HG03457 (cell line): ENCODE data around the gene LPP.

Experiments used
- ATAC-seq: cut with Tn5 transposase; IDR thresholded peaks from one replicate; pipeline ENCODE4 v1.9.1; 2021; ENCODE audit warnings: moderate number of reproducible peaks; ENCODE audit not compliant: unreplicated experiment

The LPP gene

DNA sequence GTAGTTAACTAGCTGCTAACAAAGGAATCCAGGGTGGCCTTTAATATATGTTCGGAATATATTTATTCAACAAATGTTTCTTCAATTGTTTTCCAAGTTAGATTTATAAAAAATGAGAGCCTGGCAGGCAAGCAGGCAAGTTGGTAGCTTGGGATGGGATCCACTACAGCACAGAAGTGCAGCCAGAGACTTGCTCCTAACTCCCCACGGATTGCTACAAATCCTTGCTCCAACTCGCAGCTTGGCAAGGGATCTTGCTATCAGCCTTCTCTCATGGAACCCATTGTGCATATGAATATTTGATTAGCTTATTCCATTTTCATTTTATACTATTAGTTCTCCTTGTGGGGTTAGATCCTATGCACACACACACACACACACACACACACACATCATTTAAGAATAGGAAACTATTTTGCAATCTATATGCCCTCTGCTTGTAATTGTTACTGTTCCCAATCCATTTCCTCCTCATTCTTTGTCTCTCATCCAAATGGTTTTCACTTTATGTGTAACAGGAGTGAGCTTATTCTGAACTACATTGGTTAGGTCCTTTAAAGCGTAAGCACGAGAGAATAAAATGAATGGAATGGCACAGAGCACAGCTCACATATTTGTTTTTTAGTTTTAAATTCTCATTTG lies 505.6 kb downstream of the LPP start:
- no peak for ATAC-seq

DNA sequence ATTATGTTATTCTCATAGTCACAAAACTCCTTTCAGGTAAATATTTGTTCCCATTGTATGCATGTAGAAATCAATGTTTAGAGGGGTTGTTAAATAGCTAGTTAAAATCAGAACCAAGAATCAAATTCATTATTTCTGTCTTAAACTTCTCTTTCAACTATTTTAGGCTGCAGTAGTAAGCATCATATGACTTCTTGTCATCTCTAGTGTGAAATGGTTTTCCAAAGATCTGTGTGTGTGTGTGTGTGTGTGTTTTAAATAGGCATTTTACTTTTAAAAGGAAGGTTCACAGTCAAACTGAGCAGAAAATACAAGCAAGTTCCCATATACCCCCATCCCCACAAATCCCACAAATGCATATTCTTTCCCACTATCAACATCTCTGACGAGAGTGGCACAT lies 506.5 kb downstream of the LPP start:
- ATAC-seq = no peak

DNA sequence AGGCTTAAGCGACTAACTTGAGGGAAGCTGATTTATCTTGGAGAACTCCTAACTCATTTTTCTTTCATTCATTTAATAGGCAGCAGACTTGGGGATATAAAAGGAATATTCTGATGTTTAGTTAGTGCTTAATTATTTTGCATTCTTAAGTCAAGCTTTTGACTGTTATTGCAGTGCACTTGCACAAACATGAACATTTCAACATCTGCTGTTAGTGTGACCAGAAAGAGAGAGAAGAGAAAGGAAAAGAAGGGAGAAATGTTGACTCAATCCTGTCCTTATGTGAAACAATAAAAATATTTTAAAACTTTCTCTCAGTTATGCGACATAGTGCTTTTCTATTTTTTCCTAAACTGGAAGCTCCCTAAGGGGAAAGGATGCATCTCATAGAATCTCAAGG lies 507.8 kb downstream of the LPP start:
- ATAC-seq = no peak

DNA sequence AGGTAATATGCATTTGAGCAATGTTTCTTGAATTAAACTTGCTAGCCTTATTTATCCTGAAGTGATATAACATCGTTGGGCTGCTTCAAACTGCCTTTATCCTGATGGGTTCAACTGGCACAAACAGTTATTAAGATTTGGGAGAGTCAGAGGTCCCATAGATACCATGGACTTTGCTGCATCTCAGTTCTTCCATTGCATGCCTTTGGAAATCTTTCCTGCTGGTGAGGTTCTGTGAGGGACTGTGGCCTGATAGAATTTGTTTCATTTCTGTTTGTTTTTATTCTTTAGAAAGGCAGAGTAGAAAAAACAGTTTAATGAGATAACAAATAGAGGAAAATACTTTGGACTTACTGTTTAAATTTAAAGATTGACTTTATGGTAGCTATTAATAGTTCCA lies 508.3 kb downstream of the LPP start:
- no peak for ATAC-seq

DNA sequence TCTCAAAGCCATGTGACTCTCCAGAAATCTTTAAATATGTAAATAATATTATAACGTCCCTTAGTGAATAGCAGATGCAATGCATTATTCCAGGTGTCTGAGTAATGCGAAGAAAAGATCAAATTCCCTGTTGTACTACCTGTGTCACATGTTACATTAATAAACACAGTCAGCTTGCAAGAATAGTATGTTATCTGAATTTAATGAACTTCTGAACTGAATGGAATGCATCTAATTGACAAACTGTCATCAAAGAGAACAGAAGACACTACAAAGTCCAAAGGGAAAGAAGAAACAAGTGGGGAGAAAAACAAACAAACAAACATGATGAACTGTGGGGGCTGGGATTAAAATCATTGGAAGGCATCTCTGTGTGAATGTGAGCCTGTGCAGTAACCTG lies 508.8 kb downstream of the LPP start:
- ATAC-seq = no peak

DNA sequence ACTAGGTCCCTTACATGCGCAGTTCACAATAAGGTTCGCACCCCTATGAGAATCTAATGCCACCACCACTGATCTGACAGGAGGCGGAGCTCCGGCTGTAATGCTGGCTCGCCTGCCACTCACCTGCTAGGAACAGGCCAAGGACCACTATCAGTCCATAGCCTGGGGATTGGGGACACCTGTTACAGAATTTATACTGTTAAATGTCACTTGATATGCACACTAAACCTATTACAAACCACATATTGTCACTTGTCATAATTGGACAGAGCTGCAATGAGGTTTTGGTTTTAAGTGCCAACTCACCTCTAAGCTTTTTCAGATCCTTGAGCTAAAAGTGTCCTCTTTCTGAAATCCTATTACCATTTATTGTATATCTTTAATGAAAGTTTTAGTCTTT lies 509.9 kb downstream of the LPP start:
- no peak for ATAC-seq

DNA sequence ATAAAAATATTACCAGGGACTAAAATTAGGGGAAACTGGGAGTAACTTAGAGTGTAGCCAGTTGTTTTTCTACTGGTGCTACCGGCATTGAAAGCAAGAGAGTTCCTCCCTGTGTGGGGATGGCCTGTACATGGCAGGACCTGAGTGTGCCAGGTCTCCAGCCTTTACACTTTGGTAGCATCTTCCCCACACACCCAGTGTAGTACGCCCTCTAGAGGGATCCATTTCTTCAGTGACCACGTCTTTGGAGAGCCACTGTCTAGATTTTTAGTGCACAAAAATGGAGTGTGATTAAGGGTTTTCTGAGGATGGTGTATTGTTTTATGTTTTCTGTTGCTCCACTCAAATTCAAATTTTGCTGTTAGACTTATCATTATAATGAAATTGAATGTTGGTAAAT lies 510.8 kb downstream of the LPP start:
- no peak for ATAC-seq

DNA sequence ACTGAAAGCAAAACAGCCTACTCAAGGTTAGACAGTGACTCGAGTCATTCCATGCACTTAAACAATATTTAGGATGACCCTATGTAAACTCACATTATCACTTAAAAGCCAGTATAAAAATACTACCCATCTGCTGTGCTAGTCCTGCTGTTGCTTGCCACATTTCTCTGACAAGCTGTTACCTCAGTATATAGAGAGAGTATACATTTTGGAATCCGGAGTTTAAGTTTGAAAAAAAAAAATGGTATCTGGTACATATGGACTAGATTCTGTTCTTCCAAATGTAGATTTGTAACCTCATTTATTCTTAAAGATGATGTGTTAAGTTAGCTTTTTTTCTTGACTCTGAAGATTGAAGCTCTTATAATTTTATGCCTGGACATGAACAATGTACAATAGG lies 514.0 kb downstream of the LPP start:
- no peak for ATAC-seq

DNA sequence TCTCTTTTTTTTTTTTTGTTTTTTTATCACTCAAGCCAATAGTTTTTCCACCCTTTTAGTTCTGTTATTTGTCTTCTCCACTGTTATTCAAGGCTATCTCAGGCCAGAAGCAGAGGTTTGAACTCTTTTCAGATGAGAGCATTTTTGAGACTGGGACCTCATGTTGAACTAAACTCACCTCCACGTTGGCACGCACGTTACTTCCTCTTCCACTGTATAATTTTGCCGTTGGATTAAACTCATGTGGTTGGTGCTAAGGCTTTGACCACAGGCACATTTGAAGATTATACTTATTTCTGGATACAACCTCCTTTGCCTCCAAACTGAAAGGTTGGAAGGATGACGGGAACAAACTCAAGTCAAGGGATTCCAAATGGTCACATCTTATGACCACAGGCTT lies 516.5 kb downstream of the LPP start:
- ATAC-seq = no peak

DNA sequence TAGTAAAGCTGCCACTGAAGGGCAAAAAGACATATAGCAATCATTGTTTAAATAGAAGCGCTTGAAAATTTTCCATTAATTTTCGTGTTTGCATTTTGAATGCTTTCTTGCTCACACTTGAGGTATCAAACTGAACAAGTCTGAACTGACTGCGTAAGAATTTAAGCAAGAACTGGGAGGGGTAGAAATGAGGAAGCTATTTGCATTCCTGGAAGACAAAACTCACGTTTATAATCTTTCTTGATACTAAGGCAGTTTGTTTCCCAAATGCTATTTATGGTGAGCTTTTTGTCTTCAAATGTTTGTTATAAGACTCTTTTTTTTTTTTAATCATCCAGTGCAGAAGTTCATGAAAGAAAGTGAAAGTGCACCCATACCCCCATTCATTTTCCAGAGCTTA lies 518.0 kb downstream of the LPP start:
- no peak for ATAC-seq

DNA sequence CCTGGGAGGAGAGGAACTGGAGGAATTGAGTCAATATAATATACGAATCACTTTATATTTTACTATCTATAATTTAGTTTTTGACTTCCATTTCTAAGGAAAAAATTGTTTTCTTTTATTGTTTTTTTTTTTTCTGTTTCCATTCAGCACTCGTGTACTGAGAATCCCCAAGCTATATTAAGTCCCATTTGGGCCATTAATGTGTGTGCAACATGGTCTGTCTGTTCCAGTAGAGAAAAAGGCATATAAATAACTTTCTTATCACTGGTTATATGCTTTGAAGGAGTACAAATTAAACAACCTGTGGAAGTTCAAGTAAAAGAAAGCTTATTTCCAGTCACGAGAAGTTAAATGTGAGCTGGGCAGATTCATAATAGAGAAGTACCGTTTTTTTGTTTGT lies 518.9 kb downstream of the LPP start:
- ATAC-seq = no peak

DNA sequence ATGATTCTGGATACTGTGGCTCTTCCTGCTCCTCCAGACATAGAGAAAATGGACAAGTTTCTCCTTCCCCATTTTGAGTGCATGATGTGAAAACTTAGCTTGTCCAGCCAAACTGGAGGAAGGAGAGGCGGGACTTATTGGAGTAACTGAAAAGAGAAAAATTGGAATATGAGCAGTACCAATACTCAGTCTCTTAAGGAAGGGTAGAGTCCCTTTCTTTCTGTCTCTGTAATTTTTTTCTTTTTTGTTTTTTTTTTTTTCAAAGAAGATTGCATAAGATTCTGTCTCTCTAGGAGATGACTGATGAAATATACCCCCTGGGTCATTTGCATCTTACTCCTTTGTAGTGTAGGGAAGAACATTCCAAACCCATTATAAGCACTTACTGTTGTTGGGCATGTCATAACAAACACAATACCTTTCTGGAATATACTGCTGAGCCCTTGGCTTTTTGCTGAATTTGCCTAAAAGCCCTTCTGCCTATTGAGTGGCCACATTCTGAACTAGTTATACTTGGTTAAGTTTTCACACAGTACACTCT lies 519.8 kb downstream of the LPP start:
- ATAC-seq = no peak

DNA sequence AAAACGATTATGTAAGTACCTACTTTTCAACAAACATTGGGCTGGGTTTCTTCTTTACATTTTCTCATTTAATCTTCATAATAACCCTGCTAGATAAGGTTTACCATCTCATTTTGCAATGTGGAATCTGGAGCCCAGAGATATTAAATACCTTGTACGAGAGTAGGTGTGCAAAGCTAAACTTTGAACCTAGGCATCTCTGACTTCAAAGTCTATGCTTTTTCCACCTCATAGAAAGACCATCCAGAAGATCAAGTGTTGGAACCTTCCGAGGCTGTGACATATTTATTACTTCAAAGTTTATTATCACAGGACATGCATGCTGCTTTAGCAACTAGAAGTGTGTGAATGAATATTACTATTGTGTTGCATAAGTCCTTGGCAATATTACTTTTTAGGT lies 520.6 kb downstream of the LPP start:
- no peak for ATAC-seq

DNA sequence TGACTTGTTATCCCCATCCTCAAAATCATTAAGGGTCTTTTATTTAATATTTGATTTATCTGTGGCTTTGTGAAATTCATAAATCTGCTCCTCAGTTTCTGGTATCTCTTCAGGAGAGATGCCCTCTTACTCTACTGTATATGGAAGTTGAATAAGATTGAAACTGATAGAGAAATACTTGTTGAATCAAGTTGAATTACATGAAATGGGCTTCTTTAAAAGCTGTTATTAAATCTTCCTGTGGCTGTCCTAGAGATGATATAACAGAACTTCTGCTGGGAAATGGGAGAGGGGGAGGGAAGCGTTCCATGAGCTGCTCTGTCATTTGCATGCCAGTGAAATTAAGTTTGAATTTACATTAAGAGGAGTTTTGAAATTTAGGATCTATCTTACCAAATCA lies 523.4 kb downstream of the LPP start:
- ATAC-seq = no peak

DNA sequence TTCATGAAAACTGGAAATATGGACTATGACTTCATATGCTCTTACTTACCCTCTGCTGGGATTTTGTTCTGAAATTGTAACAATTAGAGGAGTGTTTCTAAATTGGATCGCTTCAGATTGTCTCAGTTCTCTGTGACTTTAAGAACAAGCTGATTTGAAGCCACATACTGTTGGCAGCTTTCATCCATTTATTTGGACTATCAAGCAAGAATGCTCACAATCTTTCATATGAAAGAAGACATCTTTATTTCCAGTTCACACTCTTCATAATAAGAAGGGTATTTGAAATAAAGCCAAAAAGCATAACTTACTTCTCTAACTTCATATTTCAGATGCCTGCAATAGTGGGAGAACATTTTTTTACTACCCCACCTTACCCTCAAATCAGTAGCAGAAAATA lies 526.2 kb downstream of the LPP start:
- ATAC-seq = no peak

DNA sequence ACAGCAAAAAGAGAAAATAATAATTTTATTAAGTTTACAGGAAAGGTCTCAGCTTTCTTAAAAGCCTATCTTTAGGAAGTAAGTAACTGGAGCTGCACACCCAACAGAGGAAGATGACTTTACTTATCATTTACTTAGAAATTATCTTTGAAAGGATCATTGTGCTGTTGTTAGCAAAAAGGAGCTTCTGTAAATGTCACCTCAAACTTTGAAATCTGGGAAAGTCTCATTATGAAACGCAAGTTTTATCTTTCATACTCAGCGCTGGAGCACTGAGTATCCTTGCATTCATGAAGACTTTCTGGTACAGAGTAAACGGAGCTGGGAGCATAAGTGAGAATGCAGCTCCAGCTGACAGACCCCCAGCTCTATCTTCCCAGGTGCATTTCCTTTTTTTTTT lies 526.6 kb downstream of the LPP start:
- no peak for ATAC-seq

DNA sequence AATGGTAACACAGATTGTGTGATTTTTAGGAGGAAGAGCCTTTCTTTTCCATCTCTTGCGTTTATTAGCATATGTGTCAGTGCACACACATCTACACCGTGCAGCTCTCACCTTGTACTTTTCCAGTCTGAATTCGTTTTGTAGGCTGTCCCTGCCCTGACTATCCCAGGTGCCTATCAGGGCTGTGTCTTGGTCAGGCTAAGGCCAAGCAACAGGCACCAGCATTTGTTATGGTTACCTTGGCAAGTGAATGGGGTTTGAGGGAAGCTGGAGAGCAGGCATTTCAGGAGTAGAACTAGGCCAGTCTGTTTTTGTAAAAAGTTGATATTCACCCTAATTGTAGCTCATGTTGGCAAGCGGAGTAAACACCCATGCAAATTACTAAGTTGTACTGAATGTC lies 528.4 kb downstream of the LPP start:
- ATAC-seq = no peak

DNA sequence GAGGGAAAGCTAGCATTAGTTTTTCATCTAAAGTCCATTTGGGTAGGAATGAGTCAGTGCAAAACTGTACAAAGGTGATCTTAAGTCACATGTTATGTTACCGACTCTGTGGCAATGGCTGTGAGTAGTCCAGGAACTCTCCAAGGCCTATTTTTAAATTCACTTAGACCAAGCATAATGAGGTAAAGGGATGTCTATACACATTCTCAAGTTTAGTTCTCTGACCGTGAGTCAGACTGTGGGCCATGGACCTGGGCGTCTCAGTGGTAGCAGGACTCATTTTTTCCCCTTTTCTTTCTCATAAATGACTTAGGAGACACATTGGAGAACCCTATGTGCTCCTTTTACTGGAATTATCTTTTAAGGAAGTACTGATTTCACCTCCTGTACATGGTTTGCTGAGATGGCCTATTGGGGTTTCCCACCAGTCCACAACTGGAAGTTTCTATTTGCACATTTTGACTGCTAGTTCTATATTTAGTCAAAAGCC lies 529.1 kb downstream of the LPP start:
- no peak for ATAC-seq

DNA sequence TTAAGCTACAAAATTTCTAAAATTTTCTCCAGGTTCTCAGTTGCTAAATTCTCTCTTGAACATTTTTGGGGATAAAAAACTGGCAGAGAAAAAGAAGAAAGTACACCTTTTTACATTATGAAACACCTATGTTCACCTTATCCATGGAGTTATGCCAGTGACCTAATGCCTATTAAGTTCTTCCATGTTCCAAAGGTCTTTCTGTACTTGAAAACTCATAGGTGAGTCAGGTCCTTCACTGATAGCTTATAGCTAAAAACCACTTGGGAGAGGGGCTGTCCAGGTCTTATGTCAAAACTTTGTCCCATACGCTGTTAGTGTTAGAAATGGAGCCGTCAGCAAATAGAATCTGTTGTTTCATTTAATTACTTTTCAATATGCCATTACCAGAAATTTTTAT lies 530.3 kb downstream of the LPP start:
- ATAC-seq = no peak

DNA sequence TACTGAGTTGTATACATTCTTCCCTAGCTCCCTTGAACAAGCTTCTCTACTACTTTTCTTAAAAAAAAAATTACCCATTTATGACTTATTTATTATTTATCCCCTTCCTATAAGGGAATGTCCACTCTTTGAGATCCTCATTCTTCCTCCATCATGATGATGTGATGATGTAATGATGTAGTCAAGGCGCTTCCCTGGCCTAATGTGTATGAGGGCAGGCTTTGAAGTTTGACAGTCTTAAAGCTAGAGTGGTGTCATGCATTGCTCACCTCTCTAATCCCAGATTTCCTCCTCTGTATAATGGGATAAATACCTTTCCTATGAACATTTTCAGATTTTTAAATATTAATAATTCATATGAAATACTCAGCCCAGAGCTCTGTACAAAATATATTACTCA lies 531.8 kb downstream of the LPP start:
- no peak for ATAC-seq

DNA sequence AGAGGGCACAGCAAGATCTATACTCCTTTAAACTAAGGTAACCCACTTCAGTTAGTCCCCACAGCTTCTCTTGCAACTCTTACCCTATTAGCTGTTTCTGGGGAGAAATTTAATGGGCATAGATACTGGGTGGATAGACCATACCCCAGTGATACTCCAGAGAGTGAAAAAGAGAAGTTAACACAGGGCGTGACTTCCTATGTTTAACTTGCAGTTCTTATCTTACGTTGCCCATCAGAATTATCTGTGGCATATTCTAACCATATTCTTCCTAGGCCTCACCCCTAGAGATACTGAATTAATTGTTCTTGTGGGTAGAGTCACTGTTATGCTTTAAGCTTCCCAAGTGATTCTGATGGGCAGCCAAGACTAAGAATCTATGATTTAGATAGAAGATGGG lies 532.4 kb downstream of the LPP start:
- ATAC-seq = no peak

DNA sequence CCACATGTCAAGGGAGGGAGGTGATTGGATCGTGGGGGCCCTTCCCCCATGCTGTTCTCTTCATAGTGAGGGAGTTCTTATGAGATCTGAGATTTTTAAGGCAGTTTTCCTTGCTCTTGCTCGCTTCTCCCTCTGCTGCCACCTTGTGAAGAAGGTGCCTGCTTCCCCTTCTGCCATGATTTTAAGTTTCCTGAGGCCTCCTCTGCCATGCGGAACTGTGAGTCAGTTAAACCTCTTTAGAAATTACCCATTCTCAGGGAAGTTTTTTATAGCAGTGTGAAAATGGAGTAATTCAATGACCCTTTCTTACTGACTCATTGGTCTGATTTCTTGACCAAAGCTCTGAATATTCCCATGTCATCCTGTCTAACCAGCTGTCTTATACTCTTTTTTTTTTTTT lies 533.4 kb downstream of the LPP start:
- ATAC-seq = no peak

DNA sequence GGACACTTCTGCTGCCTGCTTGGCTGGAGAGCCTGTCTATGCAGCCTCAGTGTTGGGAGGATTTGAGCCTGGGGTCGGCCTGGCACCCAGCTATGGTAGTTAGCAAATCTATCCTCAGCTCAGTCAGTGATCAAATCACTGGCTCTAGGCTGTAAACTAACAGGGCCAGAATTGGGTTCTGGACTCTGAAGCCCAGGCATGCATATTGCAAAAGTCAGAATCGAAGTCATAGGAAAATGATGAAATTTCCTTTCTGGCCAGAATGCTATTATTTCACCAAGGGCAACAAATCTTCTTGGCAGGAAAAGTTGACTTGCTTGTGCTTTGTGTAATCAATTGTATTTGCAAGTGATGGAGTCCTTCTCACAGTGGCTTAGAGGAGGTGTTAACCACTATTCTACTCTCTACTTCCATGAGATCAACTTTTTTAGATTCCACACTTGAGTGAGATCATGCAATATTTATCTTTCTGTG lies 535.2 kb downstream of the LPP start:
- ATAC-seq = no peak
